Cortex of kidney (tissue), 1 donor: ENCODE measurements around the gene IGF2R.

Experiments
- DNase-seq: peaks from one replicate; lab custom pipeline; 2025; lab: John Stamatoyannopoulos, UW

The IGF2R gene

GRCh38 chr6:160049346-160049745, 80.5 kb downstream of the IGF2R start:
- no peak for DNase-seq

- no peak for DNase-seq
Measured at GRCh38 chr6:160050022-160050421, 81.1 kb downstream of the IGF2R start.

GRCh38 chr6:160051390-160051789, 82.5 kb downstream of the IGF2R start:
- DNase-seq: no peak

GRCh38 chr6:160054271-160054670, 85.4 kb downstream of the IGF2R start:
- no peak for DNase-seq

GRCh38 chr6:160054913-160055312, 86.0 kb downstream of the IGF2R start:
- DNase-seq: no peak

- DNase-seq: no peak
Measured at GRCh38 chr6:160055378-160055777, 86.5 kb downstream of the IGF2R start.

GRCh38 chr6:160055813-160056212, 86.9 kb downstream of the IGF2R start:
- DNase-seq: no peak

GRCh38 chr6:160057080-160057479, 88.2 kb downstream of the IGF2R start:
- DNase-seq: no peak

GRCh38 chr6:160058603-160059215, 89.8 kb downstream of the IGF2R start:
- no peak for DNase-seq

GRCh38 chr6:160060221-160060620, 91.3 kb downstream of the IGF2R start:
- no peak for DNase-seq

GRCh38 chr6:160060920-160061447, 92.1 kb downstream of the IGF2R start:
- no peak for DNase-seq

- no peak for DNase-seq
Measured at GRCh38 chr6:160063771-160064413, 95.0 kb downstream of the IGF2R start.

- DNase-seq: no peak
Measured at GRCh38 chr6:160065200-160065599, 96.3 kb downstream of the IGF2R start.

- DNase-seq: no peak
Measured at GRCh38 chr6:160067564-160067963, 98.7 kb downstream of the IGF2R start.

- no peak for DNase-seq
Measured at GRCh38 chr6:160068346-160068745, 99.5 kb downstream of the IGF2R start.

GRCh38 chr6:160069050-160069454, 100.2 kb downstream of the IGF2R start:
- DNase-seq: no peak

- no peak for DNase-seq
Measured at GRCh38 chr6:160069459-160069858, 100.6 kb downstream of the IGF2R start.

GRCh38 chr6:160070427-160070826, 101.5 kb downstream of the IGF2R start:
- no peak for DNase-seq

- no peak for DNase-seq
Measured at GRCh38 chr6:160070831-160071230, 101.9 kb downstream of the IGF2R start.

- DNase-seq: no peak
Measured at GRCh38 chr6:160071805-160072690, 103.2 kb downstream of the IGF2R start.

- DNase-seq: no peak
Measured at GRCh38 chr6:160073272-160073671, 104.4 kb downstream of the IGF2R start.

GRCh38 chr6:160076009-160076408, 107.1 kb downstream of the IGF2R start:
- no peak for DNase-seq

- DNase-seq: no peak
Measured at GRCh38 chr6:160077024-160077423, 108.1 kb downstream of the IGF2R start.
